Fibroblast of skin of scalp (primary cell): Measurements from ENCODE around the gene NCOA5.

Experiments used
- DNase-seq: peaks from one replicate; pipeline ENCODE4 v3.0.0-alpha.2; 2013

NCOA5 gene

GRCh38 chr20:46088409-46089166, 1.2 kb downstream of the NCOA5 start:
- peak; percentile 26 for DNase-seq

GRCh38 chr20:46087161-46087560, 2.6 kb downstream of the NCOA5 start:
- DNase-seq: no peak

- DNase-seq: peak; percentile 17
These were observed 4.4 kb downstream of the NCOA5 start for GRCh38 chr20:46085179-46085851.

GRCh38 chr20:46084805-46085178, 5.0 kb downstream of the NCOA5 start:
- DNase-seq: no peak

GRCh38 chr20:46083531-46084061, 6.2 kb downstream of the NCOA5 start:
- DNase-seq: no peak

- no peak for DNase-seq
These were observed 6.7 kb downstream of the NCOA5 start for GRCh38 chr20:46083101-46083500.

- no peak for DNase-seq
These were observed 8.7 kb downstream of the NCOA5 start for GRCh38 chr20:46081074-46081473.

- no peak for DNase-seq
These were observed 10.8 kb downstream of the NCOA5 start for GRCh38 chr20:46078954-46079353.

- DNase-seq: no peak
These were observed 12.0 kb downstream of the NCOA5 start for GRCh38 chr20:46077642-46078305.

GRCh38 chr20:46076806-46077205, 13.0 kb downstream of the NCOA5 start:
- no peak for DNase-seq

- no peak for DNase-seq
These were observed 15.8 kb downstream of the NCOA5 start for GRCh38 chr20:46074006-46074405.

GRCh38 chr20:46073443-46073842, 16.3 kb downstream of the NCOA5 start:
- no peak for DNase-seq

GRCh38 chr20:46073024-46073423, 16.7 kb downstream of the NCOA5 start:
- DNase-seq: no peak

- no peak for DNase-seq
These were observed 18.2 kb downstream of the NCOA5 start for GRCh38 chr20:46071573-46071972.

- peak; percentile 64 for DNase-seq
These were observed 19.4 kb downstream of the NCOA5 start for GRCh38 chr20:46070215-46070900.

- no peak for DNase-seq
These were observed 24.1 kb downstream of the NCOA5 start for GRCh38 chr20:46065691-46066090.

GRCh38 chr20:46065006-46065405, 24.8 kb downstream of the NCOA5 start:
- no peak for DNase-seq

- no peak for DNase-seq
These were observed 26.1 kb downstream of the NCOA5 start for GRCh38 chr20:46063652-46064054.

- no peak for DNase-seq
These were observed 26.6 kb downstream of the NCOA5 start for GRCh38 chr20:46063151-46063550.

GRCh38 chr20:46062621-46063020, 27.1 kb downstream of the NCOA5 start:
- DNase-seq: no peak

GRCh38 chr20:46062151-46062550, 27.6 kb downstream of the NCOA5 start:
- no peak for DNase-seq

GRCh38 chr20:46060975-46061374, 28.8 kb downstream of the NCOA5 start:
- DNase-seq: no peak
